HCT116 (cell line): ENCODE data around the gene CFAP57. TPM values are rescaled to one million over a fixed set of nuclear protein-coding genes. Genes with fewer than 3 reads are reported as not detected.

Experiments
- ATAC-seq: fragments of 200-7000 bp; cut with Tn5 transposase; 2 replicates; pipeline ENCODE4 v1.9.1; 2020; ENCODE audit warnings: mild to moderate bottlenecking, moderate library complexity
- BruUV-seq: library from RNA; stranded (reverse); fragments of 400-500 nt; replicated peaks from 2 replicates; lab custom pipeline; 2021; lab: Mats Ljungman, UMichigan
- CTCF ChIA-PET: fragments of 300-600 bp; sonication (Branson Sonifier 250); formaldehyde crosslinking; loops from one replicate; lab custom pipeline; 2021; ENCODE audit warnings: antibody characterized with exemption; lab: Charles Lee
- POLR2A ChIA-PET: fragments of 300-600, 350-600 bp; sonication (Branson Sonifier 250); formaldehyde crosslinking; loops from one replicate; lab custom pipeline; 2021; ENCODE audit warnings: antibody characterized with exemption; lab: Charles Lee
- RAD21 ChIA-PET, 2 experiments: fragments of 300-600 bp; sonication (Branson Sonifier 250); formaldehyde crosslinking; loops; one replicate each; lab custom pipeline; 2023; ENCODE audit warnings: low total read pairs in 2 of 2; ENCODE audit not compliant: uncharacterized antibody in 2 of 2, unreplicated experiment in 2 of 2, low non-redundant PET in 1 of 2; lab: Charles Lee
- DNase-seq: peaks from one replicate; pipeline ENCODE4 v3.0.0-alpha.2; 2010; ENCODE audit warnings: low read depth, low spot score
- H2AFZ ChIP-seq: fragments of 200-600 bp; shearing (Covaris generic), sonication (generic); 2 replicates; pipeline ENCODE4 v1.6.1; 2017; ENCODE audit warnings: low read depth, mixed run types, mixed read lengths, antibody characterized with exemption, low read length; ENCODE audit not compliant: poor library complexity, severe bottlenecking
- H3K27ac ChIP-seq: 2 replicates; pipeline ENCODE4 v1.5.1; 2012; ENCODE audit warnings: low read depth, low read length
- H3K27me3 ChIP-seq: fragments of 200-600 bp; sonication (generic); 2 replicates; pipeline ENCODE4 v1.6.1; 2016; ENCODE audit warnings: mixed run types, low read length, mixed read lengths; ENCODE audit not compliant: insufficient read depth
- H3K36me3 ChIP-seq, 2 experiments: fragments of 200-500 bp in 1 of 2; fragments of 200-600 bp in 1 of 2; sonication (Bioruptor generic) in 1 of 2; sonication (generic) in 1 of 2; 2 replicates each; pipeline versions ENCODE4 v1.5.1 to v1.6.1; 2014 to 2016; ENCODE audit warnings: low read length in 2 of 2, inconsistent platforms in 1 of 2, mixed read lengths in 1 of 2, mixed run types in 1 of 2; ENCODE audit not compliant: insufficient read depth in 2 of 2, control insufficient read depth in 1 of 2
- H3K4me1 ChIP-seq, 2 experiments: fragments of 200-600 bp in 1 of 2; sonication (generic) in 1 of 2; 2 replicates each; pipeline versions ENCODE4 v1.5.1 to v1.6.1; 2012 to 2017; ENCODE audit warnings: low read length in 2 of 2, inconsistent platforms in 1 of 2, mild to moderate bottlenecking in 1 of 2, mixed read lengths in 1 of 2, mixed run types in 1 of 2, moderate library complexity in 1 of 2; ENCODE audit not compliant: insufficient read depth in 2 of 2, control insufficient read depth in 1 of 2
- H3K4me2 ChIP-seq: fragments of 200-600 bp; sonication (generic); 2 replicates; pipeline ENCODE4 v1.6.1; 2017; ENCODE audit warnings: mixed run types, low read length, mixed read lengths
- H3K4me3 ChIP-seq, 2 experiments: fragments of 200-600 bp in 1 of 2; sonication (generic) in 1 of 2; replicated peaks in 1 of 2; 2 replicates each; pipeline ENCODE4 v1.5.1; 2011 to 2016; ENCODE audit warnings: low read length in 2 of 2, control low read depth in 1 of 2, low read depth in 1 of 2, mild to moderate bottlenecking in 1 of 2, mixed read lengths in 1 of 2, mixed run types in 1 of 2
- H3K79me2 ChIP-seq: fragments of 200-600 bp; sonication (generic); 2 replicates; pipeline ENCODE4 v1.6.1; 2017; ENCODE audit warnings: mild to moderate bottlenecking, mixed run types, low read length, moderate library complexity, mixed read lengths; ENCODE audit not compliant: insufficient read depth
- H3K9ac ChIP-seq: fragments of 200-600 bp; sonication (generic); 2 replicates; pipeline ENCODE4 v1.6.1; 2016; ENCODE audit warnings: low read length, mixed read lengths
- H3K9me2 ChIP-seq: fragments of 200-600 bp; sonication (generic), shearing (Covaris generic); 2 replicates; pipeline ENCODE4 v1.6.1; 2017; ENCODE audit warnings: mixed run types, mild to moderate bottlenecking, moderate library complexity; ENCODE audit not compliant: insufficient read depth
- H3K9me3 ChIP-seq, 2 experiments: fragments of 200-500 bp in 1 of 2; fragments of 200-600 bp in 1 of 2; sonication (Bioruptor generic) in 1 of 2; sonication (generic) in 1 of 2; 2 replicates each; pipeline ENCODE4 v1.6.1; 2014 to 2017; ENCODE audit warnings: low read length in 2 of 2, mixed read lengths in 2 of 2, inconsistent platforms in 1 of 2, low read depth in 1 of 2, mild to moderate bottlenecking in 1 of 2, mixed run types in 1 of 2, moderate library complexity in 1 of 2; ENCODE audit not compliant: control insufficient read depth in 1 of 2, insufficient read depth in 1 of 2
- H4K20me1 ChIP-seq: fragments of 200-600 bp; sonication (generic), shearing (Covaris generic); 2 replicates; pipeline ENCODE4 v1.6.1; 2017; ENCODE audit warnings: mixed run types, mild to moderate bottlenecking, moderate library complexity; ENCODE audit not compliant: insufficient read depth
- CBX3 ChIP-seq: IDR thresholded peaks from 2 replicates; pipeline ENCODE4 v1.6.1; 2012; ENCODE audit warnings: low read depth
- CTCF ChIP-seq, 3 experiments: fragments of 200-600 bp in 1 of 3; sonication (generic) in 1 of 3; IDR thresholded peaks in 2 of 3; conservative IDR thresholded peaks in 1 of 3; 2 replicates each; pipeline ENCODE4 v1.5.1; 2012 to 2017; ENCODE audit warnings: low read depth in 2 of 3, low read length in 2 of 3, antibody characterized with exemption in 1 of 3, borderline replicate concordance in 1 of 3, control low read depth in 1 of 3, mild to moderate bottlenecking in 1 of 3, mixed read lengths in 1 of 3, mixed run types in 1 of 3, moderate library complexity in 1 of 3; ENCODE audit not compliant: insufficient read depth in 1 of 3
- EZH2phosphoT487 ChIP-seq: fragments of 200-600 bp; IDR thresholded peaks from 2 replicates; pipeline ENCODE4 v1.6.1; 2018; ENCODE audit warnings: antibody characterized with exemption, borderline replicate concordance
- FOSL1 ChIP-seq: IDR thresholded peaks from 2 replicates; pipeline ENCODE4 v1.6.1; 2012; ENCODE audit warnings: low read depth
- MAX ChIP-seq: IDR thresholded peaks from 2 replicates; pipeline ENCODE4 v1.6.1; 2012
- POLR2A ChIP-seq: IDR thresholded peaks from 2 replicates; pipeline ENCODE4 v1.7.0; 2011; ENCODE audit warnings: borderline replicate concordance; ENCODE audit not compliant: insufficient read depth, insufficient read length; ENCODE audit errors: extremely low read depth
- POLR2AphosphoS5 ChIP-seq: IDR thresholded peaks from 2 replicates; pipeline ENCODE4 v1.6.1; 2011; ENCODE audit warnings: mild to moderate bottlenecking, low read depth, low read length, moderate library complexity
- SIN3A ChIP-seq: IDR thresholded peaks from 2 replicates; pipeline ENCODE4 v1.6.1; 2012; ENCODE audit warnings: low read depth
- SP1 ChIP-seq: IDR thresholded peaks from 2 replicates; pipeline ENCODE4 v1.6.1; 2012; ENCODE audit warnings: low read depth
- ZBTB33 ChIP-seq: IDR thresholded peaks from 2 replicates; pipeline ENCODE4 v1.6.1; 2011; ENCODE audit warnings: mild to moderate bottlenecking, low read length, moderate library complexity; ENCODE audit not compliant: insufficient replicate concordance; ENCODE audit errors: extremely low read depth
- ZFX ChIP-seq: fragments of 450-650 bp; IDR thresholded peaks from 2 replicates; pipeline ENCODE4 v1.6.1; 2017
- intact Hi-C: fragments of 100-400 bp; cut with micrococcal nuclease; formaldehyde crosslinking; loops from 2 replicates; pipeline ENCODE4 v1.10.0; 2022
- total RNA-seq: library from RNA; stranded (reverse); gene quantifications from one replicate; pipeline ENCODE4 v1.2.1, GENCODE V29; 2021; ENCODE audit not compliant: unreplicated experiment

CFAP57 gene
- total RNA-seq, 1 experiment from 2014 or later: 0.49 TPM

- H3K4me1 ChIP-seq: no peaks in the 10 kb centered on the region
- H3K36me3 ChIP-seq: no peaks in the 10 kb centered on the region
- DNase-seq (no peak), ATAC-seq (no peak)
- ChIA-PET CTCF (no interaction called here), POLR2A (no interaction called here)
- intact Hi-C loops: no loop called here
- H2AFZ ChIP-seq: no peak overlapping the region
- H3K27me3 ChIP-seq: no peaks in the 10 kb centered on the region
- H3K4me3 ChIP-seq: no peak overlapping the region
- no peaks in the 10 kb centered on the region for H3K9me2 ChIP-seq
- TF ChIP-seq CTCF (IDR thresholded peaks at IDR 0.05 in 2 of 3, conservative IDR thresholded peaks at IDR 0.05 in 1 of 3; ENCODE audit: borderline replicate concordance in 1 of 3, insufficient read depth in 1 of 3, low read depth in 2 of 3, low read length in 2 of 3): no peak
- TF ChIP-seq MAX: peak; percentile 23; the same call in 1 of the 2 replicates
- TF ChIP-seq SP1: 0 out of 2 replicates have a peak, but pooled peaks have one; percentile 12
- TF ChIP-seq, all 23 proteins: peak for 2
- H3K4me2 ChIP-seq: no peak overlapping the region
- H4K20me1 ChIP-seq: no peaks in the 10 kb centered on the region
- BruUV-seq: no TSS peak
- RAD21 ChIA-PET: no interaction called here
- no peaks in the 10 kb centered on the region for H3K79me2 ChIP-seq
- no peak overlapping the region for H3K27ac ChIP-seq
- H3K9me3 ChIP-seq: no peaks in the 10 kb centered on the region; a peak in 2 of 4 replicates
- no peak overlapping the region for H3K9ac ChIP-seq
These were observed 84.8 kb downstream of the CFAP57 start for GRCh38 chr1:43256675-43257570.

- RAD21 ChIA-PET: no interaction called here
- no peaks in the 10 kb centered on the region for H3K27me3 ChIP-seq
- no peak overlapping the region for H3K4me3 ChIP-seq
- H3K9me3 ChIP-seq: no peaks in the 10 kb centered on the region; a peak in 2 of 4 replicates
- H3K79me2 ChIP-seq: no peaks in the 10 kb centered on the region
- no peak overlapping the region for H3K27ac ChIP-seq
- no peak overlapping the region for H3K9ac ChIP-seq
- BruUV-seq: no TSS peak
- CTCF ChIA-PET: no interaction called here
- DNase-seq: no peak
- no peak overlapping the region for H3K4me2 ChIP-seq
- no peaks in the 10 kb centered on the region for H3K36me3 ChIP-seq
- H3K9me2 ChIP-seq: no peaks in the 10 kb centered on the region
- intact Hi-C loops: no loop called here
- no peak for ATAC-seq
- no peaks in the 10 kb centered on the region for H3K4me1 ChIP-seq
- no peak overlapping the region for H2AFZ ChIP-seq
- no peaks in the 10 kb centered on the region for H4K20me1 ChIP-seq
- POLR2A ChIA-PET: no interaction called here
- TF ChIP-seq FOSL1 (no peak), EZH2phosphoT487 (no peak), POLR2AphosphoS5 (no peak), SIN3A (no peak), ZFX (no peak), ZBTB33 (no peak), MAX (no peak), POLR2A (no peak), CBX3 (no peak)
These were observed 86.2 kb downstream of the CFAP57 start for GRCh38 chr1:43258370-43258769.
